Neural cell (in vitro differentiated cells): ENCODE data around the gene CABLES2. TPM values are rescaled to one million over a fixed set of nuclear protein-coding genes. Genes with fewer than 3 reads are reported as not detected.

Experiments
- H2AFZ ChIP-seq: fragments of 200-600, 300-800 bp; sonication (generic), shearing (Covaris generic); 2 replicates; pipeline ENCODE4 v1.6.0; 2014; ENCODE audit warnings: low read depth, mild to moderate bottlenecking, antibody characterized with exemption, low read length, moderate library complexity
- H3F3A ChIP-seq: fragments of 200-600 bp; shearing (Covaris generic); 2 replicates; pipeline ENCODE4 v1.6.1; 2016; ENCODE audit warnings: mild to moderate bottlenecking, moderate library complexity, mixed read lengths, antibody characterized with exemption, low read length; ENCODE audit not compliant: insufficient read depth, poor library complexity, severe bottlenecking
- H3K27ac ChIP-seq: fragments of 200-600, 300-800 bp; sonication (generic), shearing (Covaris generic); 2 replicates; pipeline ENCODE4 v1.5.1; 2014; ENCODE audit warnings: mild to moderate bottlenecking, low read length, moderate library complexity
- H3K27me3 ChIP-seq: fragments of 300-800, 200-600 bp; sonication (generic), shearing (Covaris generic); 2 replicates; pipeline ENCODE4 v1.6.0; 2014; ENCODE audit warnings: mild to moderate bottlenecking, low read depth, low read length, moderate library complexity; ENCODE audit not compliant: insufficient read depth
- H3K36me3 ChIP-seq: fragments of 300-800, 200-600 bp; sonication (generic), shearing (Covaris generic); 2 replicates; pipeline ENCODE4 v1.5.1; 2014; ENCODE audit warnings: mild to moderate bottlenecking, antibody characterized with exemption, low read length, moderate library complexity; ENCODE audit not compliant: insufficient read depth
- H3K4me2 ChIP-seq: fragments of 300-800, 200-600 bp; sonication (generic), shearing (Covaris generic); 2 replicates; pipeline ENCODE4 v1.6.0; 2014; ENCODE audit warnings: mild to moderate bottlenecking, low read length
- H3K4me3 ChIP-seq: fragments of 300-800, 200-600 bp; sonication (generic), shearing (Covaris generic); 2 replicates; pipeline ENCODE4 v1.5.1; 2014; ENCODE audit warnings: mild to moderate bottlenecking, low read length, moderate library complexity
- H3K79me2 ChIP-seq: fragments of 200-600 bp; shearing (Covaris generic); replicated peaks from 2 replicates; pipeline ENCODE4 v1.6.0; 2014; ENCODE audit warnings: mild to moderate bottlenecking, low read length, moderate library complexity; ENCODE audit not compliant: insufficient read depth
- H3K9ac ChIP-seq: fragments of 300-800, 200-600 bp; sonication (generic), shearing (Covaris generic); 2 replicates; pipeline ENCODE4 v1.6.1; 2016; ENCODE audit warnings: mild to moderate bottlenecking, low read length, mixed read lengths
- H3K9me2 ChIP-seq: fragments of 200-600 bp; shearing (Covaris generic); 2 replicates; pipeline ENCODE4 v1.6.1; 2016; ENCODE audit warnings: mild to moderate bottlenecking, low read length, mixed read lengths; ENCODE audit not compliant: insufficient read depth
- H3K9me3 ChIP-seq: fragments of 200-600, 300-800 bp; sonication (generic), shearing (Covaris generic); 2 replicates; pipeline ENCODE4 v1.6.1; 2016; ENCODE audit warnings: mild to moderate bottlenecking, mixed run types, low read length, moderate library complexity, mixed read lengths
- H4K20me1 ChIP-seq: fragments of 200-600 bp; shearing (Covaris generic); 2 replicates; pipeline ENCODE4 v1.6.1; 2016; ENCODE audit warnings: mild to moderate bottlenecking, mixed run types; ENCODE audit not compliant: insufficient read depth
- CTCF ChIP-seq: fragments of 450-650 bp; IDR thresholded peaks from 2 replicates; pipeline ENCODE4 v1.5.1; 2014; ENCODE audit warnings: antibody characterized with exemption, mild to moderate bottlenecking, moderate library complexity; ENCODE audit not compliant: poor library complexity, severe bottlenecking
- EP300 ChIP-seq: fragments of 450-650 bp; conservative IDR thresholded peaks from 2 replicates; pipeline ENCODE4 v1.6.1; 2014; ENCODE audit warnings: antibody characterized with exemption, mild to moderate bottlenecking, moderate library complexity; ENCODE audit not compliant: poor library complexity, severe bottlenecking
- EZH2 ChIP-seq: fragments of 200-600, 300-800 bp; shearing (Covaris generic), sonication (generic); IDR thresholded peaks from 2 replicates; pipeline ENCODE4 v1.6.1; 2014; ENCODE audit warnings: antibody characterized with exemption, low read length, borderline replicate concordance, mild to moderate bottlenecking; ENCODE audit not compliant: insufficient read depth, poor library complexity, severe bottlenecking
- RAD21 ChIP-seq: fragments of 450-650 bp; conservative IDR thresholded peaks from 2 replicates; pipeline ENCODE4 v1.6.1; 2014; ENCODE audit warnings: antibody characterized with exemption, mild to moderate bottlenecking, moderate library complexity
- TAF1 ChIP-seq: IDR thresholded peaks from 2 replicates; pipeline ENCODE4 v1.6.1; 2012; ENCODE audit warnings: low read depth
- polyA plus RNA-seq: library from polyadenylated mRNA; depleted of rRNA; stranded (reverse); fragments of >200 nt; gene quantifications from 2 replicates; pipeline ENCODE4 v1.2.3, GENCODE V29; 2014
- TF ChIP-seq, protein P1 (sequence below): IDR thresholded peaks from 2 replicates; pipeline ENCODE4 v1.6.1; 2012; ENCODE audit warnings: borderline replicate concordance

The CABLES2 gene
- polyA plus RNA-seq, 1 donor from 2014 or later = 8.3 TPM

GRCh38 chr20:62392621-62393334 lies 14.3 kb downstream of the CABLES2 start:
- Histone ChIP-seq H3K27ac (no peak overlapping the region), H3K27me3 (no peaks in the 10 kb centered on the region), H3K79me2 (peaks cover 7% of the 10 kb centered on the region), H3K9me2 (no peaks in the 10 kb centered on the region), H4K20me1 (no peaks in the 10 kb centered on the region), H2AFZ (no peak overlapping the region), H3K4me2 (no peak overlapping the region), H3K36me3 (no peaks in the 10 kb centered on the region), H3K9ac (no peak overlapping the region), H3K9me3 (no peaks in the 10 kb centered on the region), H3F3A (no peaks in the 10 kb centered on the region), H3K4me3 (no peak overlapping the region)
- TF ChIP-seq TAF1 = no peak
- no peak for TF ChIP-seq RAD21

DNA sequence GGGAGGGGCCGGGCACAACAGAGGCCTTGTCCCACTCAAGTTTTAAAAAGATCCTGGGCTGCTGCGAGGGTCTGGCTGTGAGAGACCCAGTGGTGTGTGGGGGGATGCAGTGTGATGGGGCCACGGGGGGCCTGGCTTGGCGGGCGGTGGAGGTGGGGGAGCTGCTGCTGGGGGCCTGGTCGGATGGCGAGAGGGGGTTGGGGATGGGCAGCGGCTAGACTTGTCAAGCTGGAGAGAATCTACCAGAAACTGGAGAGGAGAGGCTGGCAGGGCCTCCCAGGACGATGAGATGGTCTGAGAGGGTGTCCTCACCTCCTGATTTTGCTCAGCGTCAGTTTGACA lies 15.0 kb downstream of the CABLES2 start:
- Histone ChIP-seq H3K9me2 (no peaks in the 10 kb centered on the region), H3K27me3 (no peaks in the 10 kb centered on the region), H3K9me3 (no peaks in the 10 kb centered on the region), H3F3A (no peaks in the 10 kb centered on the region), H4K20me1 (no peaks in the 10 kb centered on the region), H3K27ac (no peak overlapping the region), H2AFZ (no peak overlapping the region), H3K9ac (no peak overlapping the region), H3K79me2 (peaks cover 14% of the 10 kb centered on the region), H3K36me3 (no peaks in the 10 kb centered on the region), H3K4me2 (no peak overlapping the region), H3K4me3 (no peak overlapping the region)
- TF ChIP-seq, protein P1, sequence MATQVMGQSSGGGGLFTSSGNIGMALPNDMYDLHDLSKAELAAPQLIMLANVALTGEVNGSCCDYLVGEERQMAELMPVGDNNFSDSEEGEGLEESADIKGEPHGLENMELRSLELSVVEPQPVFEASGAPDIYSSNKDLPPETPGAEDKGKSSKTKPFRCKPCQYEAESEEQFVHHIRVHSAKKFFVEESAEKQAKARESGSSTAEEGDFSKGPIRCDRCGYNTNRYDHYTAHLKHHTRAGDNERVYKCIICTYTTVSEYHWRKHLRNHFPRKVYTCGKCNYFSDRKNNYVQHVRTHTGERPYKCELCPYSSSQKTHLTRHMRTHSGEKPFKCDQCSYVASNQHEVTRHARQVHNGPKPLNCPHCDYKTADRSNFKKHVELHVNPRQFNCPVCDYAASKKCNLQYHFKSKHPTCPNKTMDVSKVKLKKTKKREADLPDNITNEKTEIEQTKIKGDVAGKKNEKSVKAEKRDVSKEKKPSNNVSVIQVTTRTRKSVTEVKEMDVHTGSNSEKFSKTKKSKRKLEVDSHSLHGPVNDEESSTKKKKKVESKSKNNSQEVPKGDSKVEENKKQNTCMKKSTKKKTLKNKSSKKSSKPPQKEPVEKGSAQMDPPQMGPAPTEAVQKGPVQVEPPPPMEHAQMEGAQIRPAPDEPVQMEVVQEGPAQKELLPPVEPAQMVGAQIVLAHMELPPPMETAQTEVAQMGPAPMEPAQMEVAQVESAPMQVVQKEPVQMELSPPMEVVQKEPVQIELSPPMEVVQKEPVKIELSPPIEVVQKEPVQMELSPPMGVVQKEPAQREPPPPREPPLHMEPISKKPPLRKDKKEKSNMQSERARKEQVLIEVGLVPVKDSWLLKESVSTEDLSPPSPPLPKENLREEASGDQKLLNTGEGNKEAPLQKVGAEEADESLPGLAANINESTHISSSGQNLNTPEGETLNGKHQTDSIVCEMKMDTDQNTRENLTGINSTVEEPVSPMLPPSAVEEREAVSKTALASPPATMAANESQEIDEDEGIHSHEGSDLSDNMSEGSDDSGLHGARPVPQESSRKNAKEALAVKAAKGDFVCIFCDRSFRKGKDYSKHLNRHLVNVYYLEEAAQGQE = no peak
- TF ChIP-seq EP300 (no peak), TAF1 (no peak), EZH2 (no peak), RAD21 (no peak), CTCF (no peak)
